ENCODE measurements around the gene NPC2. TPM values are rescaled to one million over a fixed set of nuclear protein-coding genes. Genes with fewer than 3 reads are reported as not detected.

NPC2 gene
- total RNA-seq, 2 donors from 2014 or later: 32.7 to 39.0 TPM

GRCh38 chr14:74488786-74489397 lies 4.2 kb downstream of the NPC2 start:
- Mint-ChIP-seq H3K4me3 (no peak overlapping the region), H3K27me3 (no peaks in the 10 kb centered on the region), H3K36me3 (ENCODE audit: low read depth) (peaks cover 6% of the 10 kb centered on the region), H3K27ac (no peak overlapping the region), H3K4me1 (peaks cover 5% of the 10 kb centered on the region)
- ATAC-seq: no peak
- no peaks in the 10 kb centered on the region for H3K9me3 ChIP-seq (ENCODE audit: control insufficient read depth, low read length, poor library complexity, severe bottlenecking)
- no peak for DNase-seq

- Mint-ChIP-seq H3K4me3 (no peak overlapping the region), H3K4me1 (peaks cover 2% of the 10 kb centered on the region), H3K27me3 (no peaks in the 10 kb centered on the region), H3K27ac (no peak overlapping the region), H3K36me3 (ENCODE audit: low read depth) (peaks cover 7% of the 10 kb centered on the region)
- no peak for DNase-seq
- no peak for ATAC-seq
- H3K9me3 ChIP-seq (ENCODE audit: control insufficient read depth, low read length, poor library complexity, severe bottlenecking): no peaks in the 10 kb centered on the region
These were observed 6.9 kb downstream of the NPC2 start for GRCh38 chr14:74486164-74486563.

GRCh38 chr14:74483321-74483720 lies 9.8 kb downstream of the NPC2 start:
- Mint-ChIP-seq H3K27ac (no peak overlapping the region), H3K4me1 (no peaks in the 10 kb centered on the region), H3K4me3 (no peak overlapping the region), H3K27me3 (no peaks in the 10 kb centered on the region), H3K36me3 (ENCODE audit: low read depth) (peaks cover 7% of the 10 kb centered on the region)
- ATAC-seq: no peak
- no peaks in the 10 kb centered on the region for H3K9me3 ChIP-seq (ENCODE audit: control insufficient read depth, low read length, poor library complexity, severe bottlenecking)
- no peak for DNase-seq

GRCh38 chr14:74482571-74482970 lies 10.5 kb downstream of the NPC2 start:
- peaks cover 7% of the 10 kb centered on the region for H3K36me3 Mint-ChIP-seq (ENCODE audit: low read depth)
- no peaks in the 10 kb centered on the region for H3K27me3 Mint-ChIP-seq
- H3K4me1 Mint-ChIP-seq: no peaks in the 10 kb centered on the region
- no peaks in the 10 kb centered on the region for H3K9me3 ChIP-seq (ENCODE audit: control insufficient read depth, low read length, poor library complexity, severe bottlenecking)
- H3K4me3 Mint-ChIP-seq: no peak overlapping the region
- no peak overlapping the region for H3K27ac Mint-ChIP-seq
- DNase-seq (no peak), ATAC-seq (no peak)

- DNase-seq: no peak
- Mint-ChIP-seq H3K4me1 (peaks cover 3% of the 10 kb centered on the region), H3K36me3 (ENCODE audit: low read depth) (peaks cover 10% of the 10 kb centered on the region), H3K27ac (no peak overlapping the region), H3K27me3 (no peaks in the 10 kb centered on the region), H3K4me3 (no peak overlapping the region)
- no peaks in the 10 kb centered on the region for H3K9me3 ChIP-seq (ENCODE audit: control insufficient read depth, low read length, poor library complexity, severe bottlenecking)
- no peak for ATAC-seq
These were observed 13.1 kb downstream of the NPC2 start for GRCh38 chr14:74480046-74480445.

GRCh38 chr14:74478996-74479635 lies 14.0 kb downstream of the NPC2 start:
- no peak overlapping the region for H3K27ac Mint-ChIP-seq

GRCh38 chr14:74476607-74477006 lies 16.5 kb downstream of the NPC2 start:
- H3K27me3 Mint-ChIP-seq: no peaks in the 10 kb centered on the region
- peaks cover 6% of the 10 kb centered on the region for H3K36me3 Mint-ChIP-seq (ENCODE audit: low read depth)
- H3K4me3 Mint-ChIP-seq: no peak overlapping the region
- H3K27ac Mint-ChIP-seq: no peak overlapping the region
- DNase-seq (no peak), ATAC-seq (no peak)
- peaks cover 3% of the 10 kb centered on the region for H3K4me1 Mint-ChIP-seq
- no peaks in the 10 kb centered on the region for H3K9me3 ChIP-seq (ENCODE audit: control insufficient read depth, low read length, poor library complexity, severe bottlenecking)

More at GRCh38 chr14:74478996-74479635, 14.0 kb downstream of the NPC2 start:
- ATAC-seq: no peak
- no peak for DNase-seq
- H3K9me3 ChIP-seq (ENCODE audit: control insufficient read depth, low read length, poor library complexity, severe bottlenecking): no peaks in the 10 kb centered on the region
- no peak overlapping the region for H3K4me3 Mint-ChIP-seq
- no peaks in the 10 kb centered on the region for H3K27me3 Mint-ChIP-seq
- peaks cover 7% of the 10 kb centered on the region for H3K36me3 Mint-ChIP-seq (ENCODE audit: low read depth)
- peaks cover 3% of the 10 kb centered on the region for H3K4me1 Mint-ChIP-seq

- Mint-ChIP-seq H3K36me3 (ENCODE audit: low read depth) (peaks cover 6% of the 10 kb centered on the region), H3K27ac (no peak overlapping the region), H3K4me3 (no peak overlapping the region), H3K27me3 (no peaks in the 10 kb centered on the region), H3K4me1 (peaks cover 3% of the 10 kb centered on the region)
- ATAC-seq (no peak), DNase-seq (no peak)
- H3K9me3 ChIP-seq (ENCODE audit: control insufficient read depth, low read length, poor library complexity, severe bottlenecking): no peaks in the 10 kb centered on the region
These were observed 17.0 kb downstream of the NPC2 start for GRCh38 chr14:74476107-74476506.

- H3K36me3 Mint-ChIP-seq (ENCODE audit: low read depth): peaks cover 6% of the 10 kb centered on the region
- H3K9me3 ChIP-seq (ENCODE audit: control insufficient read depth, low read length, poor library complexity, severe bottlenecking): no peaks in the 10 kb centered on the region
- H3K27me3 Mint-ChIP-seq: no peaks in the 10 kb centered on the region
- DNase-seq: no peak
- ATAC-seq: no peak
- H3K4me3 Mint-ChIP-seq: no peak overlapping the region
- no peak overlapping the region for H3K27ac Mint-ChIP-seq
- peaks cover 3% of the 10 kb centered on the region for H3K4me1 Mint-ChIP-seq
These were observed 17.4 kb downstream of the NPC2 start for GRCh38 chr14:74475678-74476077.

GRCh38 chr14:74474376-74474775 lies 18.7 kb downstream of the NPC2 start:
- ATAC-seq (no peak), DNase-seq (no peak)
- no peak overlapping the region for H3K4me3 Mint-ChIP-seq
- peaks cover 3% of the 10 kb centered on the region for H3K4me1 Mint-ChIP-seq
- H3K27ac Mint-ChIP-seq: no peak overlapping the region
- H3K27me3 Mint-ChIP-seq: no peaks in the 10 kb centered on the region
- H3K36me3 Mint-ChIP-seq (ENCODE audit: low read depth): peaks cover 6% of the 10 kb centered on the region
- H3K9me3 ChIP-seq (ENCODE audit: control insufficient read depth, low read length, poor library complexity, severe bottlenecking): no peaks in the 10 kb centered on the region

GRCh38 chr14:74472601-74473000 lies 20.5 kb downstream of the NPC2 start:
- H3K9me3 ChIP-seq (ENCODE audit: control insufficient read depth, low read length, poor library complexity, severe bottlenecking): no peaks in the 10 kb centered on the region
- H3K36me3 Mint-ChIP-seq (ENCODE audit: low read depth): peaks cover 8% of the 10 kb centered on the region
- H3K4me1 Mint-ChIP-seq: peaks cover 6% of the 10 kb centered on the region
- ATAC-seq (no peak), DNase-seq (no peak)
- H3K4me3 Mint-ChIP-seq: no peak overlapping the region
- peaks cover 7% of the 10 kb centered on the region for H3K27me3 Mint-ChIP-seq
- no peak overlapping the region for H3K27ac Mint-ChIP-seq

GRCh38 chr14:74469548-74470518 lies 23.3 kb downstream of the NPC2 start:
- H3K4me1 Mint-ChIP-seq: peaks cover 5% of the 10 kb centered on the region
- ATAC-seq (no peak), DNase-seq (no peak)
- peaks cover 5% of the 10 kb centered on the region for H3K36me3 Mint-ChIP-seq (ENCODE audit: low read depth)
- no peak overlapping the region for H3K27ac Mint-ChIP-seq
- peaks cover 7% of the 10 kb centered on the region for H3K27me3 Mint-ChIP-seq
- no peak overlapping the region for H3K4me3 Mint-ChIP-seq
- H3K9me3 ChIP-seq (ENCODE audit: control insufficient read depth, low read length, poor library complexity, severe bottlenecking): no peaks in the 10 kb centered on the region

- Mint-ChIP-seq H3K27me3 (peaks cover 12% of the 10 kb centered on the region), H3K4me1 (peaks cover 5% of the 10 kb centered on the region), H3K4me3 (no peak overlapping the region), H3K36me3 (ENCODE audit: low read depth) (peaks cover 5% of the 10 kb centered on the region), H3K27ac (peak overlapping the region; percentile 57)
- no peak for ATAC-seq
- no peak for DNase-seq
- H3K9me3 ChIP-seq (ENCODE audit: control insufficient read depth, low read length, poor library complexity, severe bottlenecking): no peaks in the 10 kb centered on the region
These were observed 24.6 kb downstream of the NPC2 start for GRCh38 chr14:74468513-74468912.
